ENCODE data around the gene CALCR. TPM values are rescaled to one million over a fixed set of nuclear protein-coding genes. Genes with fewer than 3 reads are reported as not detected.
"Not testable (repeated sequence)": the region's sequence is repeated elsewhere in the genome, so short reads cannot be mapped to it uniquely, and the experiment has no call there.

The CALCR gene
- polyA plus RNA-seq, result 0.34 TPM
- long read RNA-seq, donor 1, result 0 reads
- long read RNA-seq, donor 2, result 0 reads
- long read RNA-seq, donor 3, result 0 reads
- long read RNA-seq, donor 4, result 0 reads
- long read RNA-seq, donor 5, result 0 reads
- long read RNA-seq, donor 6, result 0 reads
- long read RNA-seq, donor 7, result 0 reads
- long read RNA-seq, donor 8, result 0 reads
- long read RNA-seq, donor 9, result 0 reads
- long read RNA-seq, donor 10, result 0 reads
- long read RNA-seq, donor 11, result 0 reads

DNA sequence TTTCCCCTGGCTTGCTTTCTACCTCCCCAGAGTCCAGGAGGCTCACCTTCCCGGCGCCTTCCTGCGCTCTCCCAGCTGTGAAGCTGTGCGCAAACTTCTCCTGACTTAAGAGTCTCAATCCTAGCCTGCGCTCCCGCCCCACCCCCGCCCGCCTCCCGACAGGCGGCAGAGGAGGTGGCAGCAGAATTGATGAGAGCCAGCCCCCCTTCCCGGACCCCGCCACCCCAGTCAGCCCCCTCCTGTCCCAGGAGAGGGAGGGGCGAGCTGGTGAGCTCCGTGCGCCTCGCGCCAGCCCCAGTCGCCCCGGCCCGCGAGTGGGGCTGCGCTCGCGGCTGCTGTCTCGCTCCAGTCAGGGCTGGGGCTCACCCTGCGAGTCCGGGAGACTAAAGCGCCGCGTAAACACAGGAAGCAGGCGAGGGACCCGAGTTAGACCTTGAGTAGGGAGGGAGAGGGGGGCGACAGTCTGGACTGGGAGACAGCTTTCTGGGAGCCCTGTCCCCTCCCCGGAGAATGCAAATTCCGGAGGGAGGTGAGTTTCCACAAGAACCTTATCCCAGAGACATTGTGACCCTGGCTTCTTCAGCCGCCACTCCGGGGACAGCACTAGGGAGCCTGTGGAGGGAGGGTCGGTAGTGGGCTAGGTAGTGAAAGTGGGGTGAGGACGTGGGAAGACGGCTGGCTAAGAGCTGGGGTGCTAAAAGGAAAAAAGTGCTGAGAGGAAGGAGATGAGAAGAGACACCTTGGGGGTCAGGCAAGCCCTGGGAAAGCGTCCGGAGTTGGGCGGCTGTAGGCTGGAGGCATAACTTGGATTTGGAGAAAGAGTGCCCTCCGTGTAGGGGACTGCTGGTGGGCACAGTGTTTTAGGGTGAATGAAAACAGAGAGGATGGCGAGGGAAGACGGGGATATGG is at the start of gene CALCR:
TSS of gene CALCR (minus strand) at position 79 of the 909 bp plus-strand sequence. CDS start 87,743 bp downstream, outside the sequence.
- DNase-seq, result no peak
- no peak within 1 kb of the TSS for H3K27ac ChIP-seq (ENCODE audit: low read length)
- peaks cover 35% of the 10 kb centered on the region for H3K27me3 ChIP-seq (ENCODE audit: control insufficient read depth, insufficient read depth, low read length)
- no peak within 1 kb of the TSS for H3K4me3 ChIP-seq (ENCODE audit: low read length)
- no peaks in the 10 kb centered on the region for H3K36me3 ChIP-seq (ENCODE audit: control insufficient read depth, insufficient read depth, low read length)
- 0% methylated on average over 3 of the region's 46 CpGs for WGBS (ENCODE audit: insufficient coverage, low lambda C conversion rate)
- H3K4me1 ChIP-seq (ENCODE audit: control insufficient read depth, insufficient read depth, low read length), result peaks cover 4% of the 10 kb centered on the region
- peaks cover 3% of the 10 kb centered on the region for H3K9me3 ChIP-seq (ENCODE audit: control insufficient read depth, low read depth, low read length)

DNA sequence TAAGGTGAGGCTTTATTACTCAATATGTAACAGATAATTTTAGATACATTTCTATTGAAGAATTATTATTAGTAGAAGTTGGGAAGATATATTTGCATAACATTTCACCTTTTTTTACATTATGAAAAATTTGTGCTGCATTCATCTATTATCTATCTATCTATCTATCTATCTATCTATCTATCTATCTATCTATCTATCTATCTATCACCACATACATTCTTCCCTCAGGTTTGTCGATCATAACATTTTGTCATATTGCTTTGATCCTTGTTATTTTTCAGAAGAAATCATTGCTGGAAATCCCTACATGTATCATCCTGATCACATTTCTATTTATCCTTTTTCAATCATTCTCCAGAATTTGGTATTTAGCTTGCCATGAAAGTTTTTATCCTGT is 49.3 kb upstream of the CALCR start:
- H3K9me3 ChIP-seq (ENCODE audit: control insufficient read depth, low read depth, low read length), result no peaks in the 10 kb centered on the region
- no peak overlapping the region for H3K4me3 ChIP-seq (ENCODE audit: low read length)
- no peaks in the 10 kb centered on the region for H3K36me3 ChIP-seq (ENCODE audit: control insufficient read depth, insufficient read depth, low read length)
- DNase-seq, result no peak
- no CpG with 5 or more reads among the region's 1 CpG for WGBS (ENCODE audit: insufficient coverage, low lambda C conversion rate)
- no peak overlapping the region for H3K27ac ChIP-seq (ENCODE audit: low read length)
- H3K27me3 ChIP-seq (ENCODE audit: control insufficient read depth, insufficient read depth, low read length), result no peaks in the 10 kb centered on the region
- no peaks in the 10 kb centered on the region for H3K4me1 ChIP-seq (ENCODE audit: control insufficient read depth, insufficient read depth, low read length)

DNA sequence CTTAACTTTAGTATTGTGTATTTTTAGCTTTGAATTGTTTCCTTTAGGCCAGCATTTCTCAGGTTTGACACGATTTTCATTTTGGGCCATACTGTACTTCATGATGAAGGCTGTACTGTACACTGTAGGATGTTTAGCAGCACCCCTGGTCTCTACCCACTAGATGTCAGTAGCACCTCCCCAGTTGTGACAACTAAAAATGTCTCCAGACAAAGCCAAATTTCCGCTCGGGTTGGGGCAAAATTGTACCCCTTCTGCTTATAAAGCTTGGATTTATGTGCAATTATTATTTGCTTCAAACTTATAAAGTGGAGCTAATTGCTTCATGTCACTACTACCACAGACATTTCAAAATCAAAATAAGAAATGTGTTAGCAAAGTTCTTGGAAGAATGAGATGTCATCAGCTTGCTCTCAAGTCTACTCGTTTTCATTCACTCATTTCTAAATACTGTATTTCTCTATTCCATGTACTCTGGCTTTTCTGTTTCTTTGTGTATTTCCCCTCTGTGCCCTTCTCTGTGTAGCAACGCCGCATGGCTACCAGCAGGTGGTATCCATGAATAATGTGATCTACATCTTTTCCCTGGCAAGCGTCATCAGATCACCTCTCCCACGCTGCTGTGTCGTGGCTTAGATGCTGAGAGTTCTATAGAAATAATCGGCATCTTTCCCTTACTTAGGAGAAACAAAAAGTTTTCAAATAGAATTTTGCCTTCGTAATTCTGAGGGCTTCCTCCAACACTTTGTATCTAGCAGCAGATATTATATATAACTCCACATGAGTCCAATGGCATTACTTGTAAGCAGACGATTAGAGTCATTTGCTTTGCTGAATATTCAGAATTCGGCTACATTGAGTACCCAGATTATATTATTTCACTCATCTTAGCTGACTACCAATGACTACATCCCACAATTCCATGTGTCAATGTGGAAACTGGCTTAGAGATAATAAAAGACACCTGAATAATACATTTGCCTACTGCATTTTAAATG is 47.8 kb upstream of the CALCR start:
- no peak overlapping the region for H3K27ac ChIP-seq (ENCODE audit: low read length)
- peak in 1 of 2 donors; percentile 5 for DNase-seq
- H3K36me3 ChIP-seq (ENCODE audit: control insufficient read depth, insufficient read depth, low read length), result no peaks in the 10 kb centered on the region
- H3K4me3 ChIP-seq (ENCODE audit: low read length), result no peak overlapping the region
- H3K9me3 ChIP-seq (ENCODE audit: control insufficient read depth, low read depth, low read length), result no peaks in the 10 kb centered on the region
- H3K27me3 ChIP-seq (ENCODE audit: control insufficient read depth, insufficient read depth, low read length), result no peaks in the 10 kb centered on the region
- no peaks in the 10 kb centered on the region for H3K4me1 ChIP-seq (ENCODE audit: control insufficient read depth, insufficient read depth, low read length)
- 32% methylated on average over 5 of the region's 13 CpGs for whole genome bisulfite sequencing (ENCODE audit: insufficient coverage, low lambda C conversion rate)

DNA sequence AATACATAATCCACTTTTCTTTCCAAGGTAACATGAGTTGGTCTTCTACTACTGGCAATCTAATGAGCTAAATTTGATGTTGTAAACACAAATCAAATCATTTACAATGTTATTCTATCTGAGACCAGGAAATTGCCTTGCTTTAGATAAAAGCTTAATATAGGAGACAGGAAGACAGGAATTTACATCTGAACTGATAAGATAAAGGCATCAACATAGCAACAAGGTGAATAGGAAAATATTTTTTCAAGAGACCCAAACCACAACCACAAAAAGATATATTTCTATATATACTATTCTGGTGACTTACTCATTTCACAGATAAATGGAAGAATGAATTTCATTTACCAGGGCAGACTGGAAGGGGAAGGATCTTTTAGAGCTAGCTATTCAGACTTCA is 46.3 kb upstream of the CALCR start:
- Histone ChIP-seq H3K4me1 (ENCODE audit: control insufficient read depth, insufficient read depth, low read length) (no peaks in the 10 kb centered on the region), H3K36me3 (ENCODE audit: control insufficient read depth, insufficient read depth, low read length) (no peaks in the 10 kb centered on the region), H3K27me3 (ENCODE audit: control insufficient read depth, insufficient read depth, low read length) (no peaks in the 10 kb centered on the region), H3K27ac (ENCODE audit: low read length) (no peak overlapping the region), H3K9me3 (ENCODE audit: control insufficient read depth, low read depth, low read length) (no peaks in the 10 kb centered on the region), H3K4me3 (ENCODE audit: low read length) (no peak overlapping the region)
- DNase-seq, result no peak

DNA sequence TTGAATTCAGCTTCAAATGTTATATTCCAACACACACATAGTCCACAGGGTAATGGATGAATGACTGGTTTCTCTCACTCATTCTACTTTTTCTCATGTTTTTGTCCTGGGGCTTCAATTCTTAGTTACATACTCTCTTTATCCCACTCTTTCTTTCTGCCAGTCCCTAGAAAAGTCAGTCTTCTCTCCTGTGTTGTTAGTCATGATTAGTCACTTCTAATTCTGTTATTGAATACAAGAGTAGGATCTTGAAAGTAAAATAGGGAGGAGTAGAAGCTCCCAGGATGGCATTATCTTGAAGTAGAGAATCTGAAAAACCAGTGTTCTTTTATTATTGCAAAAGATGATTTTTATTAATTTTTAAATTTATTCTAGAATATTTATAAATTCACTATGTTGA is 45.5 kb upstream of the CALCR start:
- Histone ChIP-seq H3K27ac (ENCODE audit: low read length) (no peak overlapping the region), H3K27me3 (ENCODE audit: control insufficient read depth, insufficient read depth, low read length) (no peaks in the 10 kb centered on the region), H3K4me1 (ENCODE audit: control insufficient read depth, insufficient read depth, low read length) (no peaks in the 10 kb centered on the region), H3K36me3 (ENCODE audit: control insufficient read depth, insufficient read depth, low read length) (no peaks in the 10 kb centered on the region), H3K4me3 (ENCODE audit: low read length) (no peak overlapping the region), H3K9me3 (ENCODE audit: control insufficient read depth, low read depth, low read length) (no peaks in the 10 kb centered on the region)
- no peak for DNase-seq

DNA sequence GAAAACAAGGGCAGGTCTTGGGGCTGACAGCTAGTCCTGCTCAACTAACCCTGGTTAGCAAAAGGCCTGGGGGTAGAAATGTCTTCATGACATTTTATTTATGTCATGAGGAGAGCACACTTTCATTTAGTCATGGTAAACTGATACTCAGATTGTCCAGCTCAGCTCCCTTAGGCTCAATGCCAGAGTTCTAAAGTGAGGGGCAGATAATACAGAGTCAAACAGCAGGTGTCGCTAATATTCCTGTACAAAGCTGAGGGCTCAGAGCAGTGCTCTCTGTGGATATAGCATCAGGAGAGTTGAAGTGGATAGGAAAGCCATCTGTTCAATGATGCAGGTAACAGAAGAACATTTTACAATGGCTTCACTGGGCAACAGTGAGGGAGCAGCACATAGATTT is 26.8 kb upstream of the CALCR start:
- WGBS (ENCODE audit: insufficient coverage, low lambda C conversion rate), result no CpG with 5 or more reads among the region's 1 CpG
- Histone ChIP-seq H3K27me3 (ENCODE audit: control insufficient read depth, insufficient read depth, low read length) (no peaks in the 10 kb centered on the region), H3K9me3 (ENCODE audit: control insufficient read depth, low read depth, low read length) (no peaks in the 10 kb centered on the region), H3K4me3 (ENCODE audit: low read length) (no peak overlapping the region), H3K4me1 (ENCODE audit: control insufficient read depth, insufficient read depth, low read length) (no peaks in the 10 kb centered on the region), H3K36me3 (ENCODE audit: control insufficient read depth, insufficient read depth, low read length) (no peaks in the 10 kb centered on the region), H3K27ac (ENCODE audit: low read length) (no peak overlapping the region)
- no peak for DNase-seq

DNA sequence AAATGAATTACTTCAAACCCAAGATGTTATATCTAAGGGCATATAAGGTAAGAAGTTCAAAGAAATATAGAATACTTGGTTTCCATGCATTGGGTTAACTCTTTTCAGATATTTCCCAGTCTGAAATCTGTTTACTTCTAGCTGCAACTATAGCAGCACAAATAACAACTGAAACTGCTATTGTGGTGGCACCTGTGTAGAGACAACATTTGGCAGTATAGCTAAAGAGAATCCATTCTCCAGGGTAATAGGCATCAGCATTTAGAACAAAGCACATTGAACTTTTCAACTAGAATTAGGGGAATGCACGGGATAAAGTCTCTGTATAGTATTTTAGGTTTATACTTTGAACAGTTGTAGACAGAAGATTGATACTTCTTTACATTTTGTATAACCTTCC is 19.7 kb upstream of the CALCR start:
- DNase-seq, result no peak
- WGBS (ENCODE audit: insufficient coverage, low lambda C conversion rate), result no CpG with 5 or more reads among the region's 1 CpG

DNA sequence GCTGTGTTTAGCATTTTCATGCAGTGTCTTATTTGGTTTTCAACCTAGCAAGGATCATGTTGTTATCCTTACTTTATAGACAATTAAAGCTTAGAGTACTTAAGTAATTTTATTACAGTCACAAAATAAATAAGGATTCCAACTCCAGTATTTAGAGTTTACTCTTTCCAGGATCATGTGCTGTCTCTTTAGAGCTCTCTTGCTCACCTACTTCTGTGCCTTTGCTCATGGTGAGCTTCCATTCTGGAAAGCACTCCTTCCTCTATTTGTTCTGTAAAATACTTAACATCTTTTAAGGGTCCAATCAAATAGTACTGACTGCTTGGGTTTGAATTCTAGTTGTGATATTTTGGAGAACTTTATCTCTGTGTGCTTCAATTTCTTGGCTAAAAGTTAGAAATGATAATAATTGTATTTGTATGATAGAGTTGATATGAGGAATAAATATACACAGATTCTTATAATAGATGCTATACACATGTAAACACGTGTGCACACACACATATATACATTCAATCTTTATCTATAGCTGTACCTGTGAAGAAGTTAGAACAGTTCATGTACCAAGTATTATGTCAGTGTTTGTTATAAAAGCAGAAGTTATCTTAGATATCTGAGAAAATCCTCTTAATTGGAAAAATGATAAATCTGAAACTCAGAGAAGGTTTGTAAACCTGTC is 18.2 kb upstream of the CALCR start:
- DNase-seq, result no peak
- Histone ChIP-seq H3K27me3 (ENCODE audit: control insufficient read depth, insufficient read depth, low read length) (no peaks in the 10 kb centered on the region), H3K27ac (ENCODE audit: low read length) (no peak overlapping the region), H3K4me1 (ENCODE audit: control insufficient read depth, insufficient read depth, low read length) (no peaks in the 10 kb centered on the region), H3K4me3 (ENCODE audit: low read length) (no peak overlapping the region), H3K36me3 (ENCODE audit: control insufficient read depth, insufficient read depth, low read length) (no peaks in the 10 kb centered on the region), H3K9me3 (ENCODE audit: control insufficient read depth, low read depth, low read length) (no peaks in the 10 kb centered on the region)
- 100% methylated on average over 1 of the region's 1 CpG for WGBS (ENCODE audit: insufficient coverage, low lambda C conversion rate)

More for the DNA sequence above, 19.7 kb upstream of the CALCR start:
- H3K27ac ChIP-seq (ENCODE audit: low read length), result no peak overlapping the region
- no peak overlapping the region for H3K4me3 ChIP-seq (ENCODE audit: low read length)
- H3K9me3 ChIP-seq (ENCODE audit: control insufficient read depth, low read depth, low read length), result no peaks in the 10 kb centered on the region
- no peaks in the 10 kb centered on the region for H3K36me3 ChIP-seq (ENCODE audit: control insufficient read depth, insufficient read depth, low read length)
- H3K27me3 ChIP-seq (ENCODE audit: control insufficient read depth, insufficient read depth, low read length), result no peaks in the 10 kb centered on the region
- H3K4me1 ChIP-seq (ENCODE audit: control insufficient read depth, insufficient read depth, low read length), result no peaks in the 10 kb centered on the region

DNA sequence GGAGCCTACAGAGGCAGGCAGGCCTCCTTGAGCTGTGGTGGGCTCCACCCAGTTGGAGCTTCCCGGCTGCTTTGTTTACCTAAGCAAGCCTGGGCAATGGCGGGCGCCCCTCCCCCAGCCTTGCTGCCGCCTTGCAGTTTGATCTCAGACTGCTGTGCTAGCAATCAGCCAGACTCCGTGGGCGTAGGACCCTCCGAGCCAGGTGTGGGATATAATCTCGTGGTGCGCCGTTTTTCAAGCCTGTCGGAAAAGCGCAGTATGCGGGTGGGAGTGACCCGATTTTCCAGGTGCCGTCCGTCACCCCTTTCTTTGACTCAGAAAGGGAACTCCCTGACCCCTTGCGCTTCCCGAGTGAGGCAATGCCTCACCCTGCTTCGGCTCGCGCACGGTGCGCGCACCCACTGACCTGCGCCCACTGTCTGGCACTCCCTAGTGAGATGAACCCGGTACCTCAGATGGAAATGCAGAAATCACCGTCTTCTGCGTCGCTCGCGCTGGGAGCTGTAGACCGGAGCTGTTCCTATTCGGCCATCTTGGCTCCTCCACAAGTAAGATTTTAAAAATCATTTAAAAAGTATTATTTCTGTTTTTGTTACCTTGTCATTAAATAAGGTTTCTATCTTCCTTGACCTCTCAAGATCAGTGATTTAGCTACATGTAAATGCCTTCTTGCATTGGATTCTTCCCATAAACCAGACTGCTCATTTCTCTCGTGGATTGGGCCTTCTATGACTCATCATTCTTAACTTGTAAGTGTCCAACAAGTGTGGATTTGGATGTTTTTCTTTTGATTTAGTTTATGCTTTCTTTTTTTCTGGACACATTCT is 16.9 kb upstream of the CALCR start:
- H3K27me3 ChIP-seq (ENCODE audit: control insufficient read depth, insufficient read depth, low read length); H3K36me3 ChIP-seq (ENCODE audit: control insufficient read depth, insufficient read depth, low read length); H3K9me3 ChIP-seq (ENCODE audit: control insufficient read depth, low read depth, low read length); H3K27ac ChIP-seq (ENCODE audit: low read length); DNase-seq; H3K4me1 ChIP-seq (ENCODE audit: control insufficient read depth, insufficient read depth, low read length); H3K4me3 ChIP-seq (ENCODE audit: low read length): not testable (repeated sequence)
- WGBS (ENCODE audit: insufficient coverage, low lambda C conversion rate), result no CpG with 5 or more reads among the region's 34 CpGs
